Fibroblast of lung (primary cell): ENCODE data around the gene ACTC1.

Experiments used
- EZH2 ChIP-seq: IDR thresholded peaks from 2 replicates; pipeline ENCODE4 v1.5.1; 2012; ENCODE audit warnings: low read length, control low read depth, mild to moderate bottlenecking; ENCODE audit errors: missing control alignments
- TF ChIP-seq, protein P1 (sequence below), 2 donors: IDR thresholded peaks in 1 of 2; conservative IDR thresholded peaks in 1 of 2; 1 replicate in 1 of 2; 2 replicates in 1 of 2; pipeline ENCODE4 v1.5.1; 2011 to 2012; ENCODE audit warnings: low read length in 2 of 2, control low read depth in 1 of 2, inconsistent platforms in 1 of 2, low read depth in 1 of 2, mild to moderate bottlenecking in 1 of 2

DNA sequence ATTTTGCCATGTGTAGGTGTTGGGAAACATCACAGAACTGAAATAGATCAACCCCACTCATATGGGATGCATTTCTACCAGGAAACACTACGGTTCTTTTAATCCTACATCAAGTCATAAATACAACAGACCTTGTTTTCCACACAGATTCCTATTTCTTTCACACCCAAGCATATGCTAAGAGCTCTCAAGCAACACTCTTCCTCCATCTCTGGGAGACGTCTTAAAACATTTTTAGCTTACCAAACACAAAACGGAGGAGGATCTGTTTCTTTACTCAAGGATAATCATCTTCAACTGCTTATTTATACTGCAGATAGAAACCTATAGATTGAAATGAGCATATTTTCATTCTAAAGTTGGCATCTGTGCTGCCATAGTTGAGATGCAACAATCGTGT is 45.7 kb downstream of the ACTC1 start:
- TF ChIP-seq, protein P1, sequence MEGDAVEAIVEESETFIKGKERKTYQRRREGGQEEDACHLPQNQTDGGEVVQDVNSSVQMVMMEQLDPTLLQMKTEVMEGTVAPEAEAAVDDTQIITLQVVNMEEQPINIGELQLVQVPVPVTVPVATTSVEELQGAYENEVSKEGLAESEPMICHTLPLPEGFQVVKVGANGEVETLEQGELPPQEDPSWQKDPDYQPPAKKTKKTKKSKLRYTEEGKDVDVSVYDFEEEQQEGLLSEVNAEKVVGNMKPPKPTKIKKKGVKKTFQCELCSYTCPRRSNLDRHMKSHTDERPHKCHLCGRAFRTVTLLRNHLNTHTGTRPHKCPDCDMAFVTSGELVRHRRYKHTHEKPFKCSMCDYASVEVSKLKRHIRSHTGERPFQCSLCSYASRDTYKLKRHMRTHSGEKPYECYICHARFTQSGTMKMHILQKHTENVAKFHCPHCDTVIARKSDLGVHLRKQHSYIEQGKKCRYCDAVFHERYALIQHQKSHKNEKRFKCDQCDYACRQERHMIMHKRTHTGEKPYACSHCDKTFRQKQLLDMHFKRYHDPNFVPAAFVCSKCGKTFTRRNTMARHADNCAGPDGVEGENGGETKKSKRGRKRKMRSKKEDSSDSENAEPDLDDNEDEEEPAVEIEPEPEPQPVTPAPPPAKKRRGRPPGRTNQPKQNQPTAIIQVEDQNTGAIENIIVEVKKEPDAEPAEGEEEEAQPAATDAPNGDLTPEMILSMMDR (conservative IDR thresholded peaks at IDR 0.05 in 1 of 2, IDR thresholded peaks at IDR 0.05 in 1 of 2; ENCODE audit: low read depth in 1 of 2, low read length in 2 of 2), result no peak
- TF ChIP-seq EZH2, result no peak
